HAP-1 (cell line): ENCODE measurements around the gene CLTCL1.
A peak's percentile ranks its signal among the peaks of the same experiment; 100 is the strongest.
"Not testable (repeated sequence)": the region's sequence is repeated elsewhere in the genome, so short reads cannot be mapped to it uniquely, and the experiment has no call there.

ENCODE experiments used
- DNase-seq, 2 experiments: peaks; one replicate each; pipeline ENCODE4 v3.0.0-alpha.2; 2016 to 2020; ENCODE audit warnings: low spot score in 2 of 2
- H3K27me3 ChIP-seq: fragments of 250-450 bp; sonication (Bioruptor Pico); 2 replicates; pipeline ENCODE4 v1.5.1; 2020; ENCODE audit warnings: low read depth, mild to moderate bottlenecking, moderate library complexity
- H3K36me3 ChIP-seq: fragments of 250-450 bp; sonication (Bioruptor Pico); replicated peaks from 2 replicates; pipeline ENCODE4 v1.5.1; 2020; ENCODE audit warnings: mild to moderate bottlenecking
- H3K4me1 ChIP-seq: fragments of 250-450 bp; sonication (Bioruptor Pico); 2 replicates; pipeline ENCODE4 v1.5.1; 2020; ENCODE audit warnings: mild to moderate bottlenecking
- H3K4me3 ChIP-seq: fragments of 250-450 bp; sonication (Bioruptor Pico); 2 replicates; pipeline ENCODE4 v1.5.1; 2020; ENCODE audit warnings: mild to moderate bottlenecking, moderate library complexity
- H3K9me3 ChIP-seq: fragments of 250-450 bp; sonication (Bioruptor Pico); 2 replicates; pipeline ENCODE4 v1.5.1; 2020; ENCODE audit warnings: mild to moderate bottlenecking, moderate library complexity
- in situ Hi-C: fragments of 300-500 bp; cut with MboI; formaldehyde crosslinking; loops from 3 replicates; pipeline ENCODE4 v1.14.3; 2020; ENCODE audit warnings: low sequenced_read_pairs, inconsistent platforms, mixed read lengths

The CLTCL1 gene

GRCh38 chr22:19173047-19174035 is 118.2 kb downstream of the CLTCL1 start:
- H3K4me1 ChIP-seq: peaks cover 38% of the 10 kb centered on the region
- peak overlapping the region; percentile 89 for H3K4me3 ChIP-seq
- peaks cover 6% of the 10 kb centered on the region for H3K27me3 ChIP-seq
- no peak for DNase-seq
- in situ Hi-C loops: no loop called here
- peaks cover 56% of the 10 kb centered on the region for H3K36me3 ChIP-seq
- H3K9me3 ChIP-seq: no peaks in the 10 kb centered on the region

- peaks cover 38% of the 10 kb centered on the region for H3K4me1 ChIP-seq
- H3K27me3 ChIP-seq: peaks cover 15% of the 10 kb centered on the region
Observed at GRCh38 chr22:19172213-19173046, 119.1 kb downstream of the CLTCL1 start.

DNA sequence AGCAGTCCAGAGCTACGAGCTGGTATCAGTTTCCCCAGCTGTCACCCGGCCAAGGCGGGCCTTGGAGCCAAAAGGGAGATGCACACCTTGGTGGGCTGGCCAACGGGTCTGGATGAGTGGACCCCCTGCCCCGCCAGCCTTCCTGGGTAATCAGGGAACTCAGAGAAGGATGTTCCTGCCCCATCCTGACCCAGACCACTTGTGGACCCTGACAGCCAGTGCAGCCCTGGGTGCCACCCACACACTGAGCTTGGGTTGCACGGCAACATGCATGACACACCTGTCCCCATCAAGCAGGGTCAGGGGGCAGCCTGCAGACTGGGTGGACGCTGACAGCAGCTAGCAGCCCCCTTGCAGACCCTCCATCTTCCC is 121.6 kb downstream of the CLTCL1 start:
- peak overlapping the region; percentile 26 for H3K4me3 ChIP-seq
- peaks cover 25% of the 10 kb centered on the region for H3K4me1 ChIP-seq

More at GRCh38 chr22:19172213-19173046, 119.1 kb downstream of the CLTCL1 start:
- peaks cover 50% of the 10 kb centered on the region for H3K36me3 ChIP-seq
- no peak for DNase-seq
- peak overlapping the region; percentile 89 for H3K4me3 ChIP-seq
- H3K9me3 ChIP-seq: no peaks in the 10 kb centered on the region
- in situ Hi-C loops: no loop called here

DNA sequence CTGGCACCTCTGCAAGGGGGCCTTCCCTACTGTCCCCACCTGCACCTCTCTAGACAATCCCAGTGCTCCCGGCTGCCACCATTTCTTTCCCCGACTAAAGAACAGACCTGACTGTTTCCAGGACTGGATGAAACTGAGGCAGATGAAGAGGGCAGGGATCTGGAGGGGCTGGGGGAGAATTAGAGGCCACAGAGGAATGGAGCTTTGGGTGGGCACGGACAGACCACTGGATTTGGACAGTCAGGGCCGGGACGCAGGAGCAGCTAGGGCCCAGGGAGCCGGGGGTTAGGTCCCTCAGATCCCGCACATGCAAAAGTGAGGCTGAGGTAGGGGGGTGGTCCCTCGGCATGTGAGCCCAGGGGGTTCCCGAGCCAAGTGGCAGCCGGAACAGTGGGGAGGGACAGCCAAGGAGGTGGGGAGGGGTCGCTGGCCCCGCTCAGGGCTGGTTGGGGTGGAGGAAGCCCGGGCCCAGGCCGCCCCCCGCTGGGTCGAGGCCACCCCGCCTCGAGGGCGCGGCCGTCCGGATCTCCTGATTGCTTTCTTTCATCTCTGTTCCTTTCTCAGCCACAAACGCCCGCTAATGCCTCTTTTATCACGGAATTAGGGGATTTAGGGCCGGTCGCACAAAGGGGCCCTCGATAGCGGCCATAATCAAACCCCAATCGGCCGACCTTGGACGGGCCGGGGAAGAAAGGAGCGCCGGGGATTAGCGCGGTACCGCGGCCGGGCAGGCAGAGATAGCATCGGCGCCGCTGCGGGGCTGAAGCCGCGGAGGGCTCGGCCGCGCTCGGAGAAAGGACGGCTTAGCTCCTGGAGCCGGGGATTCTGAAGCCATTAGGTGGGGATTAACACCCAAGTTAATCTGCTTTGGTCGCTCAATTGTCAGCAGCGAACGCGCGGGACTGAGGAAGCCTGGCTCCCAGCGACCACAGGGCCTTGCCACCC is 122.2 kb downstream of the CLTCL1 start:
- Histone ChIP-seq H3K4me3 (peak overlapping the region; percentile 26), H3K4me1 (peaks cover 25% of the 10 kb centered on the region), H3K36me3 (peaks cover 20% of the 10 kb centered on the region), H3K9me3 (0 out of 2 replicates have a peak, but pooled peaks cover 1% of the 10 kb centered on the region), H3K27me3 (peaks cover 18% of the 10 kb centered on the region)
- peak; percentile 64 to 75 for DNase-seq
- in situ Hi-C loops: no loop called here

More for the DNA sequence above, 121.6 kb downstream of the CLTCL1 start:
- DNase-seq: no peak
- in situ Hi-C loops: no loop called here
- H3K27me3 ChIP-seq: peaks cover 18% of the 10 kb centered on the region
- H3K36me3 ChIP-seq: peaks cover 27% of the 10 kb centered on the region
- H3K9me3 ChIP-seq: no peaks in the 10 kb centered on the region

- Histone ChIP-seq H3K9me3 (0 out of 2 replicates have a peak, but pooled peaks cover 2% of the 10 kb centered on the region), H3K36me3 (peaks cover 11% of the 10 kb centered on the region), H3K4me3 (no peak overlapping the region), H3K4me1 (peaks cover 23% of the 10 kb centered on the region), H3K27me3 (peaks cover 18% of the 10 kb centered on the region)
- no peak for DNase-seq
- in situ Hi-C loops: no loop called here
Observed at GRCh38 chr22:19168088-19168890, 123.2 kb downstream of the CLTCL1 start.

DNA sequence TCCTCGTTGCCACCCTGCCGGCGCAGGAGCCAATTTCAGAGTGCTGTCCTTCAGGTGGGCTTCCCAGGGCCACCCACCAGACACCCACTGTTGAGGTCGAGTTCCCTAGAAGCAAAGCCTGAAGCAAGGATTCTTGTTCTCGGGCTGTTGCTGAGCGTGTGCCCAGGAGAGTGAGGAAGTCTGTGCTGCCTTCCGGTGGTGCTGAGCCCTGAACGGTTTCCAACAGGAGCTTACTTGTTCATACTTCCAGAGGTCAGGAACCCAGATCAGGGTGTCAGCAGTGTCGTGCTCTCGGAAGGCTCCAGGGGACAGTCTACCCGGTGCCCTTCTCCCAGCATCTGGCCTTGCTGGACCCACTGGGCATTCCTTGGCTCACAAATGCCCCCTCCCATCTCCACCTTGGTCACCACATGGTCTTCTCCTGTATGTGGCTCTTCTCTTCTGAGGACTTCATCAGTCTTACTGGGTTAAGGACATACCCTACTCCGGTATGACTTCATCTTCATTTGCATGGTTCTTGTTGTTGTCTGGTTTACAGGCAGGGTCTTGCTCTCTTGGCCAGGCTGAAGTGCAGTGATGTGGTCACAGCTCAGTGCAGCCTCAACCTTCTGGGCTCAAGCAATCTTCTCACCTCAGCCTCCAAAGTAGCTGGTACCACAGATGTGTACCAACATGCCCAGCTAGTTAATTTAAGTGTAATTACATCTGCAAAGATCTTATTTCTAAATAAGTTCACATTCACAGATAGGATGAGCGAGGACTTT is 124.2 kb downstream of the CLTCL1 start:
- H3K4me3 ChIP-seq: no peak overlapping the region
- peaks cover 15% of the 10 kb centered on the region for H3K4me1 ChIP-seq
- DNase-seq: no peak
- H3K36me3 ChIP-seq: peaks cover 5% of the 10 kb centered on the region
- 0 out of 2 replicates have a peak, but pooled peaks cover 2% of the 10 kb centered on the region for H3K9me3 ChIP-seq
- in situ Hi-C loops: no loop called here
- peaks cover 20% of the 10 kb centered on the region for H3K27me3 ChIP-seq

DNA sequence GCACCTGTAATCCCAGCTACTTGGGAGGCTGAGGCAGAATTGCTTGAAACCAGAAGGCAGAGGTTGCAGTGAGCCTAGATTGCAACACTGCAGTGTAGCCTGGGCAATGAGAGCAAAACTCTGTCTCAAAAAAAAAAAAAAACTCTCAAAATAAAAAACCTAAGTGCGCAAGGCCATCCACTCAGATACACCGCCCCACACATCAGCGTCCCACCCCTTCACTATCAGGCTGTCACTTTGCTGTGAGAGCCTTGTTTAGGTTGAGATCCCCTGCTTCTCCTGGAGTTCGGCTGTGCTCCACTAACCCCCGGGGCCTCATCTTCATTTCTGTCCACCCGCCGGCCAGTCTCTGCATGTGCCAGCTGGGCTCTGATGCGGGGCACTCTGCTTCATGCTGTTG is 125.1 kb downstream of the CLTCL1 start:
- Histone ChIP-seq H3K4me1 (peaks cover 15% of the 10 kb centered on the region), H3K9me3 (0 out of 2 replicates have a peak, but pooled peaks cover 2% of the 10 kb centered on the region), H3K27me3 (peaks cover 20% of the 10 kb centered on the region), H3K36me3 (no peaks in the 10 kb centered on the region), H3K4me3 (no peak overlapping the region)
- in situ Hi-C loops: no loop called here
- DNase-seq: no peak

- Histone ChIP-seq H3K4me3 (no peak overlapping the region), H3K27me3 (peaks cover 20% of the 10 kb centered on the region), H3K4me1 (peaks cover 3% of the 10 kb centered on the region; the same call in 1 of the 2 replicates), H3K36me3 (no peaks in the 10 kb centered on the region), H3K9me3 (0 out of 2 replicates have a peak, but pooled peaks cover 2% of the 10 kb centered on the region)
- DNase-seq: no peak
- in situ Hi-C loops: no loop called here
Observed at GRCh38 chr22:19164425-19164824, 127.1 kb downstream of the CLTCL1 start.

GRCh38 chr22:19158649-19159048 is 132.9 kb downstream of the CLTCL1 start:
- H3K9me3 ChIP-seq, H3K4me3 ChIP-seq, DNase-seq, in situ Hi-C loops, H3K36me3 ChIP-seq, H3K27me3 ChIP-seq, H3K4me1 ChIP-seq: not testable (repeated sequence)

GRCh38 chr22:19156109-19156508 is 135.4 kb downstream of the CLTCL1 start:
- H3K27me3 ChIP-seq, H3K9me3 ChIP-seq, H3K36me3 ChIP-seq, DNase-seq, H3K4me1 ChIP-seq, in situ Hi-C loops, H3K4me3 ChIP-seq: not testable (repeated sequence)

DNA sequence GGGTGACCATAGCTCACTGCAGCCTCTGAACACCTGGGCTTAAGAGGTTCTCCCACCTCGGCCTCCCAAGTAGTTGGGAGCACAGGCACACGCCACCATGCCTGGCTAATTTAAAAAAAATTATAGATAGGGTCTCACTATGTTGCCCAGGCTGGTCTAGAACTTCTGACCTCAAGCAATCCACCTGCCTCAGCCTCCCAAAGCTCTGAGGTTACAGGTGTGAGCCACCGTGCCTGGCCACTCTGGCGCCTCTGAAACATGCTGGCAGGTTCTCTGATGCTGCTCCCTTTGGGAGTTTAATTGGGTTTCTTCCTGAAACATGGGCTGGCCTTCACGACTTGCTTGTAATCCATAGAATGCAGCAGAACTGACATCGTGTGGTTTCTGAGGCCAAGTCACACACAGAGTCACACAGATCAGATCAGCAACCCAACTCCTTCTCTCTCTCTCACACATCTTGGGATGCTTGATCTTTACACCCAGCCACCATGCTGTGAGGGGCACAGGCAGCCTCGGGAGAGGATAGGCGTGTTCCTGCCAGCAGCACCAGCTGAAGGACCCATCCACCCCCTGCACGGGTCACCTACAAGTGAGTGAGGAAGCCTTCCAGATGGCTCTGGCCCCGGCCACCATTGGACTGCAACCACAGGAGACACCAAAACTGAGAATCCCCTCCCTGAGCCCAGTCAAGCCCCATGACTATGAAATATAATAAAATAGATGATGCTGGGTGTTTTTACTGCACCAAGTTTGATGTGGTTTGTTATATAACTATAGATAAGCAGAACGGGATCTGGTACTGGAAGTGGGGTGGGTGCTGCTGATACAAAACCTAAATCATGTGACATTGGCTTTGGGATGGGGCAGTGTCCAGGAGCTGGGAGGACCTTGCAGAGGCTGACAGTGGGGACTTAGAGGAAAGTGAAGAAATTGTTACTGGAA is 138.3 kb downstream of the CLTCL1 start:
- DNase-seq: no peak
- peaks cover 28% of the 10 kb centered on the region for H3K27me3 ChIP-seq
- no peaks in the 10 kb centered on the region for H3K36me3 ChIP-seq
- H3K4me3 ChIP-seq: no peak overlapping the region
- H3K4me1 ChIP-seq: no peaks in the 10 kb centered on the region
- no peaks in the 10 kb centered on the region; the same call in 1 of the 2 replicates for H3K9me3 ChIP-seq
- in situ Hi-C loops: no loop called here
